Fibroblast of pulmonary artery (primary cell): ENCODE data around the gene MVP.
A peak's percentile ranks its signal among the peaks of the same experiment; 100 is the strongest.
"Not testable (repeated sequence)": the region's sequence is repeated elsewhere in the genome, so short reads cannot be mapped to it uniquely, and the experiment has no call there.

ENCODE experiments used
- DNase-seq: peaks from one replicate; pipeline ENCODE4 v3.0.0-alpha.2; 2010; ENCODE audit warnings: low read depth
- H3K4me3 ChIP-seq: replicated peaks from 2 replicates; pipeline ENCODE4 v1.5.1; 2011; ENCODE audit warnings: low read depth, mild to moderate bottlenecking, control low read depth, low read length, moderate library complexity
- CTCF ChIP-seq: IDR thresholded peaks from 2 replicates; pipeline ENCODE4 v1.5.1; 2011; ENCODE audit warnings: mild to moderate bottlenecking, control low read depth, low read length, inconsistent platforms; ENCODE audit errors: missing control alignments

The MVP gene

GRCh38 chr16:29784157-29784556, 36.1 kb upstream of the MVP start:
- TF ChIP-seq CTCF: no peak
- H3K4me3 ChIP-seq: no peak overlapping the region
- no peak for DNase-seq

- peak overlapping the region; percentile 15 for H3K4me3 ChIP-seq
- peak; percentile 72 for DNase-seq
- TF ChIP-seq CTCF: peak; percentile 83
These were observed 35.3 kb upstream of the MVP start for GRCh38 chr16:29784901-29785500.

- DNase-seq, H3K4me3 ChIP-seq: not testable (repeated sequence)
These were observed 33.1 kb upstream of the MVP start for GRCh38 chr16:29787155-29787554.

- TF ChIP-seq CTCF: no peak
- DNase-seq: no peak
These were observed 30.5 kb upstream of the MVP start for GRCh38 chr16:29789775-29790182.

GRCh38 chr16:29790183-29790948, 29.9 kb upstream of the MVP start, which contains the start of gene KIF22:
Gene KIF22, plus strand, starts transcription at chr16:29790751. Its CDS starts 9 bp downstream, at chr16:29790760.
- TF ChIP-seq CTCF: peak; percentile 55
- peak within 1 kb of the TSS; percentile 76 for H3K4me3 ChIP-seq
- DNase-seq: peak; percentile 99

More at GRCh38 chr16:29789775-29790182, 30.5 kb upstream of the MVP start:
- H3K4me3 ChIP-seq: peak overlapping the region; percentile 76

- TF ChIP-seq CTCF: no peak
- no peak for DNase-seq
These were observed 29.1 kb upstream of the MVP start for GRCh38 chr16:29790949-29791844.

More at GRCh38 chr16:29790949-29791844, 29.1 kb upstream of the MVP start:
- H3K4me3 ChIP-seq: peak overlapping the region; percentile 76
